ENCODE data around the gene TGFBR3. TPM values are rescaled to one million over a fixed set of nuclear protein-coding genes. Genes with fewer than 3 reads are reported as not detected.
"Not testable (repeated sequence)": the region's sequence is repeated elsewhere in the genome, so short reads cannot be mapped to it uniquely, and the experiment has no call there.

The TGFBR3 gene
- total and polyA plus RNA-seq, 4 experiments from 2014 or later: 34.5 to 47.3 (median 42.3) TPM

DNA sequence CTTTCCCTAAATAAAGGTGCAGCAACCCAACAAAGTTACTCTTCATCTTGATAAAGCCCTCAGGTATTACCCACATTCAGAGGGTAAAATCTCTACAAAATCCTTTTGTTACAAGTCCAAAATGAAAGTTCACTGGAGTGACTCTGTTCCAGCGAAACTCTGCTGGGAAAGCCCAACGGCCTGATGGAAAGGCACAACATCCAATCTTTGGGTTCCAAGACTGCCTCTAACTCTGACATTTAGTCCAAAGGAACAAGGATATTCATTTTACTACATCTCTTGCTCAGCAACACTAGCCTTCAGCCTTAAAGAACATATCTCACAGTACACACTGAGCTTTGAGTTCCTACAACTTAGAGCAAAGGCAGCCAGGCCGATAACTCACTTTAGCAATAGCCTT lies 42.1 kb downstream of the TGFBR3 start:
- H3K27ac ChIP-seq (ENCODE audit: low read depth, low read length): no peak overlapping the region
- intact Hi-C loops (cut with micrococcal nuclease): no loop called here
- H3K36me3 ChIP-seq (ENCODE audit: insufficient read depth, low read length): no peaks in the 10 kb centered on the region
- Mint-ChIP-seq H3K36me3 (peaks cover 0 to 17% of the 10 kb centered on the region in 2 donors), H3K4me3 (no peak overlapping the region), H3K27ac (peak overlapping the region in 1 of 7 donors; percentile 38), H3K9me3 (peaks cover 0 to 4% (median 0%) of the 10 kb centered on the region in 8 donors), H3K4me1 (peaks cover 17 to 71% (median 38%) of the 10 kb centered on the region in 4 donors), H3K27me3 (no peaks in the 10 kb centered on the region)
- H3K4me1 ChIP-seq (ENCODE audit: insufficient read depth, low read length): peaks cover 23% of the 10 kb centered on the region
- no peak for DNase-seq
- no peak overlapping the region for H3K4me3 ChIP-seq (ENCODE audit: low read length in 2 of 2)
- H3K27me3 ChIP-seq (ENCODE audit: insufficient read depth, low read length): no peaks in the 10 kb centered on the region
- ChIA-PET POLR2A (ENCODE audit: partially characterized antibody) (no interaction called here), CTCF (ENCODE audit: partially characterized antibody) (no interaction called here)
- H3K9me3 ChIP-seq (ENCODE audit: control insufficient read depth in 1 of 2, low read length in 2 of 2): no peaks in the 10 kb centered on the region

DNA sequence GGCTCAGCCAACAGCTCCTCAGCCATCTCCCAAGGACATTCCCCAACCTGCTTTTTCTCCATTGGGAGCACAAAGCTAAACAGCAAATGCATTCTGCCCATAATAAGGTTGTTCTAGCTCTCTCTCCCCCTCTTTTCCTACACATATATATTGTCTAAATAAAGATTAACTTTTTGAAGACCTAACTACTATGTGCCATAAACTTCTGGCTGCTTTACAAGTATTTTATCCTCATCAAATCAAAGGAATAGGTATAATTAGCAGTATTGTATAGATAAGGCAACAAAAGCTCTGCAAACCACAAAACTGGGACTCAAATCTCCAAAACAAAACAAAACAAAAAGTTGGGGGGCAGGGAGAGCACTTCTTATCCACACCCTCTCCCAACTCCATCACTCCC lies 43.4 kb downstream of the TGFBR3 start:
- intact Hi-C loops (cut with micrococcal nuclease): no loop called here
- Mint-ChIP-seq H3K4me1 (peaks cover 13 to 59% (median 37%) of the 10 kb centered on the region in 4 donors), H3K27ac (peak overlapping the region in 3 of 7 donors; percentile 2 to 78 (median 36)), H3K27me3 (no peaks in the 10 kb centered on the region), H3K36me3 (peaks cover 0 to 17% of the 10 kb centered on the region in 2 donors), H3K4me3 (peak overlapping the region in 1 of 8 donors; percentile 47), H3K9me3 (peaks cover 0 to 4% (median 0%) of the 10 kb centered on the region in 8 donors)
- no peak for DNase-seq
- no peaks in the 10 kb centered on the region for H3K27me3 ChIP-seq (ENCODE audit: insufficient read depth, low read length)
- H3K4me3 ChIP-seq (ENCODE audit: low read length in 2 of 2): no peak overlapping the region
- H3K4me1 ChIP-seq (ENCODE audit: insufficient read depth, low read length): peaks cover 23% of the 10 kb centered on the region
- H3K9me3 ChIP-seq (ENCODE audit: control insufficient read depth in 1 of 2, low read length in 2 of 2): no peaks in the 10 kb centered on the region
- no peaks in the 10 kb centered on the region for H3K36me3 ChIP-seq (ENCODE audit: insufficient read depth, low read length)
- ChIA-PET POLR2A (ENCODE audit: partially characterized antibody) (no interaction called here), CTCF (ENCODE audit: partially characterized antibody) (no interaction called here)
- H3K27ac ChIP-seq (ENCODE audit: low read depth, low read length): no peak overlapping the region

DNA sequence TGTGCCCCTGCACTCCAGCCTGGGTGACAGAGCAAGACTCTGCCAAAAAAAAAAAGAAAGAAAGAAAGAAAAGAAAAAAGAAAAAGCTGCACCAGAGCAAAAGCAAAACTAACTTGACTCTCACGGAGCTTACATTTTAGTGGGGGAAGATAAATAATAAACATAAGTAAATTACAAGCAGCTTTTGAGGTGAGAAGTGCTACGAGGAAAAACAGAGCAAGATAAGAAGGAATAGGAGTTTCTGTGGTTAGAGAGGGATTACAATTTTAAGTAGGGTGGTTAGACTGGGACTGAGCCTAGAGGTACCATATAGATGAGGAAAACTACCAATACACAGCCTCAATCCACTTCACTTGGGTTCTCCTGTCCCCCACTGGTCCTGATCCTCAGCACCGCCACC lies 43.9 kb downstream of the TGFBR3 start:
- H3K4me1 ChIP-seq (ENCODE audit: insufficient read depth, low read length): peaks cover 23% of the 10 kb centered on the region
- no peak overlapping the region for H3K4me3 ChIP-seq (ENCODE audit: low read length in 2 of 2)
- Mint-ChIP-seq H3K36me3 (peaks cover 0 to 17% of the 10 kb centered on the region in 2 donors), H3K27me3 (no peaks in the 10 kb centered on the region), H3K9me3 (peaks cover 0 to 4% (median 0%) of the 10 kb centered on the region in 8 donors), H3K4me1 (peaks cover 13 to 58% (median 37%) of the 10 kb centered on the region in 4 donors), H3K4me3 (peak overlapping the region in 2 of 8 donors; percentile 13 to 27), H3K27ac (peak overlapping the region in 5 of 7 donors; percentile 2 to 78 (median 56))
- ChIA-PET CTCF (ENCODE audit: partially characterized antibody) (no interaction called here), POLR2A (ENCODE audit: partially characterized antibody) (no interaction called here)
- H3K36me3 ChIP-seq (ENCODE audit: insufficient read depth, low read length): no peaks in the 10 kb centered on the region
- no peak for DNase-seq
- H3K27ac ChIP-seq (ENCODE audit: low read depth, low read length): no peak overlapping the region
- no peaks in the 10 kb centered on the region for H3K9me3 ChIP-seq (ENCODE audit: control insufficient read depth in 1 of 2, low read length in 2 of 2)
- H3K27me3 ChIP-seq (ENCODE audit: insufficient read depth, low read length): no peaks in the 10 kb centered on the region
- intact Hi-C loops (cut with micrococcal nuclease): no loop called here

DNA sequence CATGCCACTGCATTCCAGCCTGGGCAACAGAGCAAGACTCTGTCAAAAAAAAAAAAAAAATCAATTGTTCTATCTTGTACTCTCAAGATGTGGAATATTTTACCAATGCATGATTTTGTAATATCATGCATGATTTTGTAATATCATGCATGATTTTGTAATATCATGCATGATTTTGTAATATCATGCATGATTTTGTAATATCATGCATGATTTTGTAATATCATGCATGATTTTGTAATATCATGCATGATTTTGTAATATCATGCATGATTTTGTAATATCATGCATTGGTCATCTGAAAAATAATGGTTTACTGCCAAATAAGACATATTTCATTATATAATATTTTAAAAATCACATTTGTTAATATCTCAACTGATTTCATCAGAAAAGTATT lies 45.7 kb downstream of the TGFBR3 start:
- H3K4me1 ChIP-seq (ENCODE audit: insufficient read depth, low read length): peaks cover 18% of the 10 kb centered on the region
- CTCF ChIA-PET (ENCODE audit: partially characterized antibody); DNase-seq; H3K36me3 ChIP-seq (ENCODE audit: insufficient read depth, low read length); H3K9me3 ChIP-seq (ENCODE audit: control insufficient read depth in 1 of 2, low read length in 2 of 2); H3K27me3 Mint-ChIP-seq; H3K4me3 ChIP-seq (ENCODE audit: low read length in 2 of 2); intact Hi-C loops (cut with micrococcal nuclease); POLR2A ChIA-PET (ENCODE audit: partially characterized antibody); H3K9me3 Mint-ChIP-seq; H3K27me3 ChIP-seq (ENCODE audit: insufficient read depth, low read length); H3K27ac Mint-ChIP-seq; H3K27ac ChIP-seq (ENCODE audit: low read depth, low read length); H3K4me3 Mint-ChIP-seq: not testable (repeated sequence)
- peaks cover 0 to 12% of the 10 kb centered on the region in 2 donors for H3K36me3 Mint-ChIP-seq
- peaks cover 11 to 49% (median 28%) of the 10 kb centered on the region in 4 donors for H3K4me1 Mint-ChIP-seq

DNA sequence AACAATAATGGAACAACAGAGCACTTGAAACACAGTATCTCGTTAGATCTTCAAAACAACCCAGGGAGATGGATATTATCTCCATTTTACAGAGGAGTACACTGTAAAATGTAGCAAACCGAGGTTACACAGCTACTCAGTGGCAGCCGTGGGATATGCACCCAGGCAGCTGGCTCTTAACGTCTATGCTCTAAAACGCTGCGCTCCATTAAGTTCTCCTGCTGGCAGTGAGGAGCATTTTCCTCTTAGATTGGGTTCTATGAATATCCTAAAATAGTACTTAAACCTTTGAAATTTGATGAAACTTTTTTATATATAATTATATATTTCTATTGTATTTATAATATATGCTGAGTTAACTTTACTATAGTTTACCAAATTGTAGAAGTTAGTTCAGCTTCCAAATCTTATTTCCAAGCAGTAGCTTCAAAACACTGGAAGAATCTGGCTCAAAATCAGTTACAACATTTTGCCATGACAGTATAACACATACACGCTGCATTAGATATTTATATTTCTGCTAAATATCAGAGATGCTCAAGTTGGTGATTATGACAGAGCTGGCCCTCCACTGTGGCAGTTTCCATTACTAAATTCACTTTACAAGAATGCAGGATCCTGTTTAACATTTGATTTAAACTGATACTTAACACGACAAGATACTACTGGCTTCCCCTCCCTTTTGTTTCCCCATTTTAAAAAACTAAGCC lies 49.5 kb downstream of the TGFBR3 start:
- Histone ChIP-seq H3K36me3 (ENCODE audit: insufficient read depth, low read length) (no peaks in the 10 kb centered on the region), H3K27me3 (ENCODE audit: insufficient read depth, low read length) (no peaks in the 10 kb centered on the region), H3K9me3 (ENCODE audit: control insufficient read depth in 1 of 2, low read length in 2 of 2) (no peaks in the 10 kb centered on the region), H3K4me1 (ENCODE audit: insufficient read depth, low read length) (peaks cover under 1% of the 10 kb centered on the region), H3K4me3 (ENCODE audit: low read length in 2 of 2) (no peak overlapping the region), H3K27ac (ENCODE audit: low read depth, low read length) (no peak overlapping the region)
- Mint-ChIP-seq H3K4me1 (peaks cover 7 to 28% (median 13%) of the 10 kb centered on the region in 4 donors), H3K27me3 (no peaks in the 10 kb centered on the region), H3K9me3 (peaks cover 0 to 3% (median 0%) of the 10 kb centered on the region in 8 donors), H3K36me3 (peaks cover 6 to 12% of the 10 kb centered on the region in 2 donors), H3K27ac (peak overlapping the region in 1 of 7 donors; percentile 10), H3K4me3 (no peak overlapping the region)
- intact Hi-C loops (cut with micrococcal nuclease): no loop called here
- POLR2A ChIA-PET (ENCODE audit: partially characterized antibody): no interaction called here
- DNase-seq: no peak
- CTCF ChIA-PET (ENCODE audit: partially characterized antibody): interaction anchor here (1.1 kb wide), 1 partner anchor 68 kb away, joined by 3 read pairs; no protein-coding TSS in a partner anchor

DNA sequence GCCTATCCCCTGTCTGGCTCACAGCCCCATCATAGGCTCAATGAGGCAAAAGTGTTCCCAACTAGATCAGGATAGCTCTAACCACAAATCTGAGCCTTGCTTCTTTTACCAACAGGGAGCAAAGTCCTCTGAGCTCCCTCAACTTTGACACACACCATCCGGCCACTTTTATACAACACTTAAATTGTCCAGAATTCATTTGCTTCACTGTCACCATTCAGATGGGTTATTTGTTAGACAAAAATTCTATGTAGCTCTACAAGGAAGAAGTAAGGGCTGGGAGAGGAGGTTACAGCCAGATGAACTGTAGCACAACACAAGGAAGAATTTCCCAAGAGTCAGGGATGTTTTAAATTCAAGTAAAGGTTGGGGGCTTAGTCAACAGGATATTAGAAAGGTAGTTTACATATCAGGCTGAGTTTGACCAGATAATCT lies 50.8 kb downstream of the TGFBR3 start:
- H3K9me3 ChIP-seq (ENCODE audit: control insufficient read depth in 1 of 2, low read length in 2 of 2): no peaks in the 10 kb centered on the region
- no peak for DNase-seq
- H3K4me3 ChIP-seq (ENCODE audit: low read length in 2 of 2): no peak overlapping the region
- no peaks in the 10 kb centered on the region for H3K36me3 ChIP-seq (ENCODE audit: insufficient read depth, low read length)
- H3K4me1 ChIP-seq (ENCODE audit: insufficient read depth, low read length): peaks cover 15% of the 10 kb centered on the region
- POLR2A ChIA-PET (ENCODE audit: partially characterized antibody): no interaction called here
- Mint-ChIP-seq H3K27ac (peak overlapping the region in 3 of 7 donors; percentile 14 to 27 (median 19)), H3K9me3 (peaks cover 0 to 2% (median 0%) of the 10 kb centered on the region in 8 donors), H3K4me1 (peaks cover 18 to 38% (median 25%) of the 10 kb centered on the region in 4 donors), H3K4me3 (no peak overlapping the region), H3K27me3 (no peaks in the 10 kb centered on the region), H3K36me3 (peaks cover 6 to 12% of the 10 kb centered on the region in 2 donors)
- CTCF ChIA-PET (ENCODE audit: partially characterized antibody): no interaction called here
- H3K27me3 ChIP-seq (ENCODE audit: insufficient read depth, low read length): no peaks in the 10 kb centered on the region
- intact Hi-C loops (cut with micrococcal nuclease): no loop called here
- no peak overlapping the region for H3K27ac ChIP-seq (ENCODE audit: low read depth, low read length)

DNA sequence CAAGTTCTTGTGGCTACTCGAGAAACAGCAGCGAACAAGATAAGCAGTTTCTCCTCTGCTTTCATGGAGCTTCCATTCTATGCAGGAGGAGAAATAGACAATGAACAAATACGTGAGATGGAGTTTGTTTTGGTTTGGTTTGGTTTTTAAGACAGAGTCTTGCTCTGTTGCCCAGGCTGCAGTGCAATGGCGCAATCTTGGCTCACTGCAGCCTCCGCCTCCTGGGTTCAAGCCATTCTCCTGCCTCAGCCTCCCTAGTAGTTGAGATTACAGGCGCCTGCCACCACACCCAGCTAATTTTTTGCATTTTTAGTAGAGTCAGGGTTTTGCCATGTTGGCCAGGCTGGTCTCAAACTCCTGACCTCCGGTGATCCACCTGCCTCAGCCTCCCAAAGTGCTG lies 51.4 kb downstream of the TGFBR3 start:
- H3K9me3 Mint-ChIP-seq; H3K27ac ChIP-seq (ENCODE audit: low read depth, low read length); H3K27me3 ChIP-seq (ENCODE audit: insufficient read depth, low read length); CTCF ChIA-PET (ENCODE audit: partially characterized antibody); H3K4me3 Mint-ChIP-seq; DNase-seq; H3K36me3 ChIP-seq (ENCODE audit: insufficient read depth, low read length); POLR2A ChIA-PET (ENCODE audit: partially characterized antibody); H3K9me3 ChIP-seq (ENCODE audit: control insufficient read depth in 1 of 2, low read length in 2 of 2); intact Hi-C loops (cut with micrococcal nuclease); H3K27me3 Mint-ChIP-seq; H3K4me3 ChIP-seq (ENCODE audit: low read length in 2 of 2): not testable (repeated sequence)
- H3K36me3 Mint-ChIP-seq: peaks cover 6 to 12% of the 10 kb centered on the region in 2 donors
- H3K4me1 Mint-ChIP-seq: peaks cover 21 to 43% (median 27%) of the 10 kb centered on the region in 4 donors
- H3K4me1 ChIP-seq (ENCODE audit: insufficient read depth, low read length): peaks cover 16% of the 10 kb centered on the region
- H3K27ac Mint-ChIP-seq: peak overlapping the region in 4 of 7 donors; percentile 10 to 71 (median 55)
